ENCODE results near the gene VWA3B. TPM values are rescaled to one million over a fixed set of nuclear protein-coding genes. Genes with fewer than 3 reads are reported as not detected.

VWA3B gene
- total RNA-seq, 1 donor from 2014 or later = not detected

GRCh38 chr2:98295721-98296414 is 208.9 kb downstream of the VWA3B start:
- intact Hi-C loops (cut with DNase I) = no loop called here
- TF ChIP-seq CTCF (IDR thresholded peaks at IDR 0.05) = no peak
- H3K4me3 ChIP-seq = no peak overlapping the region
- H3K36me3 ChIP-seq = no peaks in the 10 kb centered on the region
- peaks cover 0 to 3% of the 10 kb centered on the region in 2 donors for H3K4me1 ChIP-seq
- DNase-seq (ENCODE audit: low spot score in 2 of 2) = peak in 1 of 2 donors; percentile 52
- no peak overlapping the region for H3K27ac ChIP-seq
- H3K9me3 ChIP-seq = no peaks in the 10 kb centered on the region
- no peaks in the 10 kb centered on the region for H3K27me3 ChIP-seq

GRCh38 chr2:98296440-98296839 is 209.5 kb downstream of the VWA3B start:
- peak in 1 of 2 donors; percentile 46 for DNase-seq (ENCODE audit: low spot score in 2 of 2)
- intact Hi-C loops (cut with DNase I) = no loop called here
- Histone ChIP-seq H3K36me3 (no peaks in the 10 kb centered on the region), H3K27ac (no peak overlapping the region), H3K4me1 (peaks cover 0 to 3% of the 10 kb centered on the region in 2 donors), H3K4me3 (no peak overlapping the region), H3K27me3 (no peaks in the 10 kb centered on the region), H3K9me3 (no peaks in the 10 kb centered on the region)
- no peak for TF ChIP-seq CTCF (IDR thresholded peaks at IDR 0.05)

GRCh38 chr2:98297817-98298682 is 211.1 kb downstream of the VWA3B start:
- H3K4me1 ChIP-seq = peaks cover 0 to 3% of the 10 kb centered on the region in 2 donors
- H3K36me3 ChIP-seq = no peaks in the 10 kb centered on the region
- no peaks in the 10 kb centered on the region for H3K9me3 ChIP-seq
- TF ChIP-seq CTCF (IDR thresholded peaks at IDR 0.05) = no peak
- no peaks in the 10 kb centered on the region for H3K27me3 ChIP-seq
- no peak overlapping the region for H3K27ac ChIP-seq
- intact Hi-C loops (cut with DNase I) = no loop called here
- DNase-seq (ENCODE audit: low spot score in 2 of 2) = no peak
- no peak overlapping the region for H3K4me3 ChIP-seq

GRCh38 chr2:98298683-98299164 is 211.8 kb downstream of the VWA3B start:
- H3K27me3 ChIP-seq = no peaks in the 10 kb centered on the region
- no peak overlapping the region for H3K27ac ChIP-seq
- H3K36me3 ChIP-seq = no peaks in the 10 kb centered on the region
- no peak for DNase-seq (ENCODE audit: low spot score in 2 of 2)
- intact Hi-C loops (cut with DNase I) = no loop called here
- no peak overlapping the region for H3K4me3 ChIP-seq
- H3K9me3 ChIP-seq = no peaks in the 10 kb centered on the region
- peaks cover 0 to 3% of the 10 kb centered on the region in 2 donors for H3K4me1 ChIP-seq
- no peak for TF ChIP-seq CTCF (IDR thresholded peaks at IDR 0.05)

GRCh38 chr2:98299211-98299905 is 212.4 kb downstream of the VWA3B start:
- intact Hi-C loops (cut with DNase I) = no loop called here
- no peak overlapping the region for H3K4me3 ChIP-seq
- TF ChIP-seq CTCF (IDR thresholded peaks at IDR 0.05) = no peak
- no peaks in the 10 kb centered on the region for H3K9me3 ChIP-seq
- H3K36me3 ChIP-seq = no peaks in the 10 kb centered on the region
- no peak overlapping the region for H3K27ac ChIP-seq
- peaks cover 0 to 3% of the 10 kb centered on the region in 2 donors for H3K4me1 ChIP-seq
- no peaks in the 10 kb centered on the region for H3K27me3 ChIP-seq
- DNase-seq (ENCODE audit: low spot score in 2 of 2) = no peak

Measured in ascending aorta (tissue), 2 donors.